Panc1 (cell line): ENCODE measurements around the gene RASA3.

Source experiments
- CTCF ChIP-seq: fragments of 450-650 bp; IDR thresholded peaks from 2 replicates; pipeline ENCODE4 v1.5.1; 2017; ENCODE audit warnings: mild to moderate bottlenecking
- POLR2AphosphoS5 ChIP-seq: IDR thresholded peaks from 2 replicates; pipeline ENCODE4 v1.6.1; 2012; ENCODE audit warnings: mild to moderate bottlenecking, low read depth, low read length, moderate library complexity
- REST ChIP-seq, 2 experiments: IDR thresholded peaks; 2 replicates each; pipeline ENCODE4 v1.6.1; 2011 to 2012; ENCODE audit warnings: low read depth in 2 of 2, control low read depth in 1 of 2, low read length in 1 of 2, mild to moderate bottlenecking in 1 of 2, moderate library complexity in 1 of 2; ENCODE audit not compliant: insufficient read depth in 1 of 2
- TCF7L2 ChIP-seq: IDR thresholded peaks from 2 replicates; pipeline ENCODE4 v1.6.1; 2011; ENCODE audit warnings: mild to moderate bottlenecking, low read depth, low read length, inconsistent platforms

GRCh38 chr13:114047358-114047881 lies 85.0 kb downstream of the RASA3 start:
- TF ChIP-seq POLR2AphosphoS5 (peak; percentile 55; the same call in 1 of the 2 replicates), CTCF (no peak), TCF7L2 (no peak), REST (IDR thresholded peaks at IDR 0.05; ENCODE audit: insufficient read depth in 1 of 2, low read depth in 2 of 2, low read length in 1 of 2) (no peak)
